RWPE1 (cell line): ENCODE data around the gene PPP1R3A.
A peak's percentile ranks its signal among the peaks of the same experiment; 100 is the strongest.

Experiments
- CTCF ChIA-PET: fragments of 350-600 bp; sonication (Branson Sonifier 250); formaldehyde crosslinking; extraction: SDS; loops from one replicate; lab custom pipeline; 2021; lab: Yijun Ruan, JAX
- POLR2A ChIA-PET: fragments of 400-600 bp; formaldehyde crosslinking; extraction: SDS; loops from one replicate; lab custom pipeline; 2020; ENCODE audit warnings: antibody characterized with exemption; ENCODE audit not compliant: low non-redundant PET; lab: Yijun Ruan, JAX
- DNase-seq: peaks from one replicate; pipeline ENCODE4 v3.0.0; 2012; ENCODE audit warnings: low spot score
- H3K27ac ChIP-seq: fragments of 450-650 bp; 2 replicates; pipeline ENCODE4 v1.5.1; 2017
- TF ChIP-seq, protein P1 (sequence below): fragments of 450-650 bp; conservative IDR thresholded peaks from 2 replicates; pipeline ENCODE4 v1.5.1; 2017; ENCODE audit warnings: low read depth, mild to moderate bottlenecking

Gene PPP1R3A

DNA sequence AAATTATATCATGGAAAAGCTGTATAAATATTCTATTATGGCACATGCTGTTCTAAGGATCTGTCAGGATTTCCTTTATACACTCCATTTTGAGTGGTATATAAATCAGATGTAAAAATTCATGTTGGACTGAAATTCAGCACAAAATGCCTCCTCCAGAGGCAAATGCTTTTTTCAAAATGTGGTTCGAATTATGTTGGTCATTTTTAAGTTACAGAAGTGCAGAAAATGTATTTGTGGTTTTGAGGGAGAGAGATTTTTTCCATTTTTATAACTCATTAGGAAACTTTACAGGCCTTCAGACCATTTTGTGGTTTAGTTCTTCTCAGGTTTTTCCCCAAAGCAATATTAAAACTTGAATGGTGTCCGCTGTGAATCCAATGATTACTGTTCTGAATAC is 2.9 kb downstream of the PPP1R3A start:
- TF ChIP-seq, protein P1, sequence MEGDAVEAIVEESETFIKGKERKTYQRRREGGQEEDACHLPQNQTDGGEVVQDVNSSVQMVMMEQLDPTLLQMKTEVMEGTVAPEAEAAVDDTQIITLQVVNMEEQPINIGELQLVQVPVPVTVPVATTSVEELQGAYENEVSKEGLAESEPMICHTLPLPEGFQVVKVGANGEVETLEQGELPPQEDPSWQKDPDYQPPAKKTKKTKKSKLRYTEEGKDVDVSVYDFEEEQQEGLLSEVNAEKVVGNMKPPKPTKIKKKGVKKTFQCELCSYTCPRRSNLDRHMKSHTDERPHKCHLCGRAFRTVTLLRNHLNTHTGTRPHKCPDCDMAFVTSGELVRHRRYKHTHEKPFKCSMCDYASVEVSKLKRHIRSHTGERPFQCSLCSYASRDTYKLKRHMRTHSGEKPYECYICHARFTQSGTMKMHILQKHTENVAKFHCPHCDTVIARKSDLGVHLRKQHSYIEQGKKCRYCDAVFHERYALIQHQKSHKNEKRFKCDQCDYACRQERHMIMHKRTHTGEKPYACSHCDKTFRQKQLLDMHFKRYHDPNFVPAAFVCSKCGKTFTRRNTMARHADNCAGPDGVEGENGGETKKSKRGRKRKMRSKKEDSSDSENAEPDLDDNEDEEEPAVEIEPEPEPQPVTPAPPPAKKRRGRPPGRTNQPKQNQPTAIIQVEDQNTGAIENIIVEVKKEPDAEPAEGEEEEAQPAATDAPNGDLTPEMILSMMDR, result no peak
- no peak overlapping the region for H3K27ac ChIP-seq
- POLR2A ChIA-PET, result no interaction called here
- CTCF ChIA-PET, result no interaction called here
- DNase-seq, result no peak

DNA sequence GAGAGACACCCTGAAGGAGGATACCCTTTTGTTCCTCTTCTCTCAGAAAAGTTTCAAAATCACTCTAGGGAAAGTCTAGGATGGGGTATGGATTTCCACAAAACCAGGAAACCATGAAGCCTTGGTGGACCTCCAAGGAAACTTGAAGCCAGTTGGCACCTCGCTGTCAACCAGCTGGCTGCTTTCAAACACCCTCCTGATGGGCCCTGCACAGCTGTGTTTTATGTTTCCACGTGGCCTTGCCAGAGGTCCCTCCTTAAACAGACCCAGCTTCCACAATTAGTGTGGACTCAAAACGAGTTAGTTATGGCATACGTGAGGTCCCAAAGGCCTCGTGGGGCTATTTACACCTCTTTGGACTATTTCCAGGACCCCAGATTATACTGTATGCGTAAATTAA is 5.9 kb downstream of the PPP1R3A start:
- POLR2A ChIA-PET, result no interaction called here
- DNase-seq, result no peak
- TF ChIP-seq, protein P1, result no peak
- CTCF ChIA-PET, result no interaction called here
- no peak overlapping the region for H3K27ac ChIP-seq

DNA sequence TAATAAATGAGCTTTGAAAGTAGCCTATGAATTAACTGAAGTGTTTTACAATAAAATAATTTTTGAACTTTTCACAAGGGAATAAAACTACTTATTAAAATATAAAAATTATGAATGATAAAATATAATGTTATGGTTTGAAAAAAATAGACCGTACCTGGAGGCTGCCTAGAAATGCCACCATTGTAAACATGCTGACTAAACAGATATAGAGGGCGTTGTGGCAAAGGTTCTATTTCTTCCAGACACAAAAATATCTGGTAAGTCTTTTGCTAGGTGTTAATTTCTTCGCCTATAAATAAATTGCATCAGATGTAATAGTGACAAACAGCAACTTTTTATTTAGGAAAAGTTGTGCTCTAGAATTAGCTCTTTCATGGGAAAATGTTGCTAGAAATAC is 11.2 kb downstream of the PPP1R3A start:
- H3K27ac ChIP-seq, result no peak overlapping the region
- CTCF ChIA-PET, result no interaction called here
- POLR2A ChIA-PET, result no interaction called here
- no peak for DNase-seq
- TF ChIP-seq, protein P1, result no peak

DNA sequence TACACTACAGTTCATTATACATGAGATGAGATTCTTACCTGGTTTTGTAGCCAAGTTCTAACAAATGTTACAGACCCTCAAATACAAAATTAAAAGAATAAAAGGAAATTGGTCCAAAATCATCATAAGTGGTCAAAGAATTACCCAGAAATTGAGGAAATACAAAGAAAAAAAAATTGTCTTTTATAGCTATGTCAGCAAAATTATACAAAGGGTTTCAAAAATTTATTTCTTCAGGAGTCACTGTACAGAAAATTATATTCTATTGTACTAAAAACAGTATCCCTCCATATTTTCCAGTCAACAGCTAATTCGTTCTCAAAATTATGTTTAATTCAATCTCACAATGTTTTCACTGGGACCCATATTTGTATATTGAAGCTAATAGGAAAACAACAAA is 14.3 kb downstream of the PPP1R3A start:
- CTCF ChIA-PET, result no interaction called here
- POLR2A ChIA-PET, result no interaction called here

DNA sequence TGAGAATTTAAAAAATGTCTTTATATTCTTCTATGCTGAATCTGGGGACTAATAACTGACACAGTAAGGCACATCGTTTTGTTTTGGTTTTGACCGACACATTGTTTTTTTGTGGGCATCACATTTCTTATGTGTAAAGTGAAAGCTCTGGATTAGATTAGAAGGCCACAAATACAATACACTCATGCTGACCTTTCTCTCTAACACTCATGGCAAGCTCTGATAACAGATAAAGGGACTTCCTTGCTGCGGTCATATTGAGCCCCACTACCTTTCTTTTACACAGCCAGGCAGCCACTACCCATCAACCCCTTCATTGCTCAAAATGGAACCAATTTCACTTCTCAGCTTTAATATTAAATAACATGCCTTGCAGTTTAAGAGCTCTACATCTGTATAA is 26.0 kb downstream of the PPP1R3A start:
- no peak overlapping the region for H3K27ac ChIP-seq
- ChIA-PET POLR2A (no interaction called here), CTCF (no interaction called here)
- no peak for DNase-seq
- TF ChIP-seq, protein P1, result no peak

More for the DNA sequence above, 14.3 kb downstream of the PPP1R3A start:
- TF ChIP-seq, protein P1, result no peak
- DNase-seq, result no peak
- H3K27ac ChIP-seq, result no peak overlapping the region

DNA sequence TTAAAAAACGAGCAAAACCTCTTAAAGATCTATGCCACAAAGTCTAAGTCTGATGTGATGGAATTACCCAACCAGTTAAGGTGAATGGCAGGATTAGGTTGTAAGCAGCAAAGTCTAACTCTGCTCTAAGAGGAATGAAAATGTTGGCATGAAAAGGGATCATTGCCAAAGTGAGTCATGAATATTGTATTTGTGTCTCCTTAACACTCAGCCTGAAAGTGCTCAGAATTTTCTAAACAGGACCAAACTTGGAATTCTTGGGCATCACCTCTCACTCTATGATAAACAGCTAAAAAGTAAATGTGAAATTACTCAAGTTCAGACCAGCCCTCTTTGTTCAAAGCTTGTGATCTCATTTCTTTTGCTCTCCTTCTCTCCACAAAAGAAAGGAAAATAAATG is 27.0 kb downstream of the PPP1R3A start:
- CTCF ChIA-PET, result no interaction called here
- POLR2A ChIA-PET, result no interaction called here
- peak; percentile 5 for DNase-seq

More for the DNA sequence above, 27.0 kb downstream of the PPP1R3A start:
- TF ChIP-seq, protein P1, result no peak
- no peak overlapping the region for H3K27ac ChIP-seq
